Activated T-cell treated with anti-CD3 and anti-CD28 coated beads for 1 hour (primary cell): ENCODE results near the gene EPHB2.
"Not testable (repeated sequence)": the region's sequence is repeated elsewhere in the genome, so short reads cannot be mapped to it uniquely, and the experiment has no call there.

Experiments used
- DNase-seq: peaks from one replicate; pipeline ENCODE4 v3.0.0-alpha.2; 2020; ENCODE audit warnings: low read depth

Gene EPHB2

DNA sequence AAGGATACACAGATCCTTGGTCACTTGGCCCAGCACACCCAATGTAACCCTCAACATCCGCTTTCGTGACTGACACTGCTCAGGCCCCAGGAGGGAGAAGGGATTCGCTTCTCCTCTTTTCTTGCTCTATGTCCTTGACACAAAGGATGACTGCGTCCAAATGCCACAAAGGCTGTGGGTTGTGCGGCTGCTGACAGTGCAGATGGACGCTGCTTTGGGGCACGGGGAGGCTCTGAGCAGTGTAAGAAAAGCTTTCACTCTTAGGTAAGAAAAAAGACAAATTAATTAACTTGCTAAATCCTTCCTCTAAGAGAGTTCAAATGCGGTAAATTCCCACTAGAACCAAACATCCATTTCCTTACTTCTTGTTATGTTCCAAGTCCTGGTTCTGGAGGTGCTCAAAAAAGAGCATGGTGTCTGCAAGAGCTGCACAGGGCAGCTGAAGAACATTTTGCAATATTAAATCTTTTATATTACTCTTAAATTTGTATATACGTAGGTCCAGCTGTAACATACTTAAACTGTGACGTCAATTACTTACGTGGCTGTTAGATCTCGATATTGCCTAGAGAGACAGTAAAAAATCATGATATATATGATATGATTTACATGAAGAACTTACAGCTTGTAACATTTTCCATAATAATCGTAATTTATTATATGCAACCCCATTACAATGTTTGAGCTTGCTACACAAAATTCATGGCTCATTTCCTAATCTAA is 19.4 kb upstream of the EPHB2 start:
- DNase-seq = no peak

DNA sequence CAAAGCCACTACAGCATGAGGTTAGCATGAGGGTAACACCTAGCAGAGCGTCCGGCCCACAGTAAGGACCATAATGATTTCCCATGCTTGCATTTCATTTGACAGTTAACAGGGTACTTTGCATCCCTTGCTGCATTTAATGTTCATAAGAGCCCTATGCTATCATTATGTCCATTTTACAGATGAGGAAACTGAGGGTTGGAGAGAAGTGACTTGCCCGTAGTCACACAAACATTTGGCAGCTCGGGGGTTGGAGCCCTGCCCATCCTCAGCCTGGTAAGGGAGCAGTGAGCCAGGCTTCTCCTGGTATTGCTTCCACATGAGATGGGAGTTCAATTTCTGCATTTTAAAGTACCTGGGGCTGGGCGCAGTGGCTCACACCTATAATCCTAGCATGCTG is 16.5 kb upstream of the EPHB2 start:
- DNase-seq = no peak

DNA sequence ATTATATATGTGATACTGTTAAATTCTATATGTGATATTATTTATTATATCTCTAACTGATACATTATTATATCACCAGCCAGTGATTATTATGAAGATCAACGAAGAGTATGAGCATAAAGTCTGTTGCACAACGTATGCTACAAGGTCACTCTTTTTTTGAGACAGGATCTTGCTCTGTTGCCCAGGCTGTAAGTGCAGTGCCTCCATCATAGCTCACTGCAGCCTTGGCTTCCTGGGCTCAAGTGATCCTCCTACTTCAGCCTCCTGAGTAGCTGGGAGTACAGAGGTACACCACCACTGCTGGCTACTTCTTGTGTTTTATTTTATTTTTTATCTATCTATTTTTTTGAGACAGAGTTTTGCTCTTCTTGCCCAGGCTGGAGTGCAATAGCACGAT is 14.0 kb upstream of the EPHB2 start:
- no peak for DNase-seq

DNA sequence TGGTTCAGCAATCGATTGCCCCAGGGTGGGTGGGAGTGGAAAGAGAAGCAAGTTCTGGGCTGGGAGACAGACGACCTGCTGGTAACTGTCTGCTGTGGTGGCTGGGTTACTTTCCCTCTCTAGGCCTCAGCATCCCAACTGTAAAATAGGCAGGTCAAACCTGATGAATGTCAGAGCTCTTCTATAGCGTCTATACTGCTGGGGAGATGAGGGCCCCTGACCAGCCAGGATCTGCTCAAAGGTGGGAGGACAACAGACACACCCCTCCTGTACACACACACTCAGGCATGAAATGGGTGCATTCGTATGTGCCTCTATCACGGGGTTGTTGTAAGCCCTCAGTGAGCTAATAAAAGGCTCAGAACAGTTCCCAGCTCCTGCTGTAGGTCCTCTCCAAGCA is 12.7 kb upstream of the EPHB2 start:
- no peak for DNase-seq

DNA sequence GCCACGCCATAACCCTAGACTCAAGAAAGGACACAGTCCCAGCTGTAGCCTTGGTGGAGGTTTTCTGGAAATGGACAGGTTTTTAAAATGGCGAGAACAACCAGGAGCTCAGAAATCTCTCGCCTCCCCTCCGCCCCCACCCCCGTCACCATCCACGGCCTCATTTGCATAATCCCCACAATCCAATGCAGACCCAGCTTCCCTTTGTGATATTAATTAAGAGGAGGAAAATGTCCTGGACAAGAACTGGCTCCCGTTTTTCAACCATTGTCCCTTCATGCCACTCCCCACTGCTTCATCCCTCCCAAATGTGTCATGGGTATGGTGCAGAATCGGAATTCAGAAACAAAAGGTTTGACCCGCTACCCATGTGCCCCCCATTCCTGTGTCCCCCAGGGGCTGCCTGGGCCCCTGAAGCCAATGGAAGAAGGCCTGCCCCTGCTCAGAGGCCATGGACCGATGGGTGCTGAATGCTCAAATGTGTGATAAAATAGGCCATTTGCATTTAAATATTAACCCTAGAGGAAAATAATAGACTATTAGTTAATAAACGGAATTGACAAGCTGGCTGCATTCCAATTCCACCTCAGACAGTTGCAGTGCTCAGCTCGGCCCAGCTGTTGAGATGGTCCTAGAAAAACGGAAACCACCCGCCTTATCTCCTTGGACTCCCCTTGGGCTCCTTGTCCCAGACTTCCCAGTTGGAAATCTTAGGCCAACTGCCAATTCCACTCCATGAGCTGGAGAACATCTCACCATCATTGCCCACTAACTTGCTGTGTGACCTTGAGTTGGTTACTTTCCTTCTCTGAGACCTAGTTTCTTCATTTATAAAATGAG is 10.7 kb upstream of the EPHB2 start:
- DNase-seq = no peak

DNA sequence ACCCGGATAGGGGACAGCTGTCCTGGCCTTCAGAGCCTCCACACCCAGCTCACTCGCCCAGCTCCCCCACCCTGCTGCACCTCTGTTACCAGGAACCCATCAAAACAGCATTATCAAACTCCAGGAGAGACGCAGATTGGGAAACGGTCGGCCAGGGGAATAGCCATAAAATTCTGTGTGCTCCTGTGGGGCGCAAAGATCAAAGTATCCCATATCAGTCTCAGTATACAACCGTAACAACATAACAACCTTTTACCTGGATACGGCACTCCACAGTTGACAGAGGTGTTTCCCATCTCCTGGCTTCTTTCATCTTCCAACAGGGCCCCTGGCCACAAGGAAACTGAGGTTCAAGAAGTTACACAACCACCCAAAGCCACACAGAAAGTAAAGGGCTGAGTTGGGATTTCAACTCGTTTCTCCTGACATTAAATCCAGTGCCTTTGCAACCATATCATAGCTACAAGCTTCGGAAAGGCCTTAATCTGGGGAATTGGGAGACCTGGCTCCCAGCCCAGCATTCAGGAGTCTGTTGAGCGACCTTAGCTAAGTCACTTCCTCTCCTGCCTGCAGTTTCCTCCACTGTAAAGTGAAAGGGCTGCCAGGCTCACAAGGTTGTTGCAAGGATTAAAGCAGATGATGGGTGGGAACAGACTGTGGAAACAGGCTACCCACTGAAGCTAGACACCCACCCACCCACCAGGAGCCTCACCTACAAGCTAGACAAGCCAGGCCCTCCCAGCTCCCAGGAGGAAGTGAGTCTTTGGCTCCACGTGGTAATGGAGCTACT is 8.1 kb upstream of the EPHB2 start:
- DNase-seq = no peak

DNA sequence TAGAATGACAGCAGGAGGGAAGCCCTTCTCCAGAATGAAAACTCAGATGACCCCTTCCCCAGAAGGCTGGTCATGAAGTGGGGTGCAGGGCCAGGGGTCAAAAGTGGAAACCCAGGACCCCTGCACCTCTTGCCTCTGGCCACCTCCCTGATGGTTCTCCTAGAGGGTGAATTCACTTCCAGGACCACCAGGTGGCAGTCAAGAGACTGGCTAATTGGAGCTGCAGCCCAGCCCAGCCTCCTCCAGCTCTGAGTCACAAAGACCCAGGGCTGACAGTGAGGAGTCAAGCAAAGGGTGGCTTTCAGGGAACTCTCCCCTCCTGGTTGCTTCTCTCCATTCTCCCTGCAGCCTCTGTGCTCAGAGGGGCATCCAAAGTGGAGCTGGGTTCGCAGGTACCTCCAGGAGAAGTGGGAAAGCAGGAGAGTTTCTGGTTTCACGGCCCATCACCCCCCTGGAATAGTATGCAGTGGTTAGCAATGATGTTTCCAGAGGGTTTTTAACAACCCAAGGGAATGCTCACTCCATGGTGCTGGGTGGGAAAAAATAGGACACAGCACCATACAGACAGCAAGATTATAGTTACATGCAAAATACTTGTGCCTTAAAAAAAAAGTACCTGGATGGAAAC is 6.1 kb upstream of the EPHB2 start:
- DNase-seq = peak; percentile 63

DNA sequence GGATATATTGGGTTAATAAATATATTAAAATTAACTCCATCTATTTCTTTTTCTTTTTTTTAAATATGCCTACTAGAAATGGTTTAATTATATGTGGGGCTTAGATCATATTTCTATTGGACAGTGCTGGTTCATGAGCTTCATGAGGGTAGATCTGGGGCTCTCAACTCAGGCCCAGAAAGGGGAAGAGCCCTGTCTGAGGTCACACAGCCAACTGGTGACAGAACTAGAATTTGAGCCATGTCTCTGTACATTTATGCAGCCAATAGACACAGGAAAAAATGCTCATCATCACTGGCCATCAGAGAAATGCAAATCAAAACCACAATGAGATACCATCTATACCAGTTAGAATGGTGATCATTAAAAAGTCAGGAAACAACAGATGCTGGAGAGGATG is 5.1 kb upstream of the EPHB2 start:
- no peak for DNase-seq

DNA sequence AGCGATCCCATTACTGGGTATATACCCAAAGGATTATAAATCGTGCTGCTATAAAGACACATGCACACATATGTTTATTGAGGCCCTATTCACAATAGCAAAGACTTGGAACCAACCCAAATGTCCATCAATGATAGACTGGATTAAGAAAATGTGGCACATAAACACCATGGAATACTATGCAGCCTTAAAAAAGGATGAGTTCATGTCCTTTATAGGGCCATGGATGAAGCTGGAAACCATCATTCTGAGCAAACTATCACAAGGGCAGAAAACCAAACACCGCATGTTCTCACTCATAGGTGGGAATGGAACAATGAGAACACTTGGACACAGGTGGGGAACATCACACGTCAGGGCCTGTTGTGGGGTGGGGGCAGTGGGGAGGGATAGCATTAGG is 4.5 kb upstream of the EPHB2 start:
- not testable (repeated sequence) for DNase-seq

DNA sequence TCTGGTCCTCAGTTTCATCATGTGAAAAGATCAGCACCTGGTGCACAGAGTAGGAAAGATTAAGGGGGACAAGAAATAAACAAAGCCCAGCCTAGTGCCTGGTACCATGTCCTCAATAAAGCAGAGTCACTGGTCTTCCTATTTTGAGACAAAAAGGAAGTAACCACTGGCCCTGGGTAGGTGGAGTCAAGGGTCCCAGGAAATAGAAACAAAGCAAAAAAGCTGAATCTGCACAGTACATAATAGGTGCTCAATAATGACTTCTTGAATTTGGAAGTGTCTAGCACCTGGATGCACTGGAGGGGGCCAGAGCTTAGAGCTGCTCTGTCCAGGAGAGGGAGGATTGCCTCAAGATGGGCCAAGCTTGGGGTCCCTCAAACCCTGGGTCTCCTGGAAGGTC is 1.9 kb upstream of the EPHB2 start:
- no peak for DNase-seq

DNA sequence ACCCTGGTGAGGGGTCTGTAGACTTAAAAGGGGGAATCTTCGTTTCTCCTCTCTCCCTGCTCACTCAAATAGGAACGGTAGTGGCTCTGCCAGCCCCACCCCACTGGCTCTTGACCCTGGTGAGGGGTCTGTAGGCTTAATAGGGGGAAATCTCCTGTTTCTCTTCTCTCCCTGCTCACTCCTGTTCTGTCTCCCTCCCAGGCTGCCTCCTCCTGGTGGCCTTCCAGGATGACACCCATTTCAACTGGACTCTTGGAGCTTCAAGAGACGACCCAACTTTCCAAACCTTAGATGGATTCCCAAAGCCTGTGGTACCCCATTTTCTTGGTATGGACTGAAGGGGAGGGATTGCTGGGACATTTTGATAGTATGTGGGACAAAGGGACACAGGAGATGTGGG is 1.4 kb upstream of the EPHB2 start:
- DNase-seq = no peak

DNA sequence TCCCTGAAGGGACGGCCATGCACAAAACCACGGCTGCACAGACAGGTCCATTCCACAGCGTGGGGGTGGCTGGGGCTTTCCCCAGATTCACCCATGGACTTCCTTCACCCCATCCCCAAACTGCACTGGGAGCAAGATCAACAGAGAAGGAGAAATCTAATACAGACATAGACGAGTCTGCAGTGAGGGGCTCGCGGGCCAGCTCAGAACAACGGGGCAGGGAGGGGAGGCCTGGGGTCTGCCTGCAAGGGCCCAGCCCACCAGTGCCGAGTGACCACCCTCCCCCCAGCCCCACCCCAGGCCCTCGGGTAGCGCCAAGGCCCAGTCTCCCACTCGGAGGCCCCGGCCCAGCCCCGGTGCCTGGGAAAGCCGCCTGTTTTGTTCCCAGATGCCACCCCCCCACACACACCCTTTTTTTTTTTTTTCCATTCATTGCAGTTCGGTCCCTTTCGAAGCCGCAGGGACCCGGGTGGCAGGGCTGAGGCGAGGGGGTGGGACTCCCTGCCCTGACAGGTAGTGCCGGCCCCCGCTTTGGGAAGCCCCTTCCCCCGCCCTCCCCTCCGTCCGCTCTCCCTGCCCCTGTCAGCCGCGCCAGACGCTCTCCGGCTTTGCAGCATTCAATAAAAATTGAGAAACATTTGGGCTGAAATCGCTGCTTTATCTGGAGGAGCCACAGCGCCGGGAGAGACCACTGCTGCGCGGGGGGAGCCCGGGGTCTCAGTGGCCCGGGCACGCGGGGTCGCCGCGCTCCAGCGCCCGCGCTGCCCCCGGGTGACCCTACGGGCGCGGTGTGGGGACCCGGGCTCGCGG is 543 bp upstream of the EPHB2 start:
- DNase-seq = no peak

DNA sequence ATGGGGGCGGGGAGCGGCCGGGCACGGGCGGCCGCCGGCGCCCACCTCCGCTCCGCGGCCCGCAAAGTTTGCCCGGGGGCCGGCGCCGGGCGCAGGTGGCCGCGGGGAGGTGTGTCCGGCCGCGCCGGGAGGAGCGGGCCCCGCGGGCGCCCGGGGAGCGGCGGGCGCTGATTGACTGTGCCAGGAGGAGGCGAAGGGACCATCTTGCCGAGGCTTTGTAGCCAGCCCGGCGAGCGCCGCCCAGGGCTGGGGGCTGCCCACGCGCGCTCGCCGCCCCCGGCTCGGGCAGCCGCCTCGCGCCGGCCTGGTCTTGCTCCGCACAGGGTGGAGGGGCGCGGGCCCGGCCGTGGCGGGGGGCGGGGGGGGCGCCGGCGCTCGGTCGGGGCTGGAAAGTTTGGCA is 432 bp downstream of the EPHB2 start:
- no peak for DNase-seq

DNA sequence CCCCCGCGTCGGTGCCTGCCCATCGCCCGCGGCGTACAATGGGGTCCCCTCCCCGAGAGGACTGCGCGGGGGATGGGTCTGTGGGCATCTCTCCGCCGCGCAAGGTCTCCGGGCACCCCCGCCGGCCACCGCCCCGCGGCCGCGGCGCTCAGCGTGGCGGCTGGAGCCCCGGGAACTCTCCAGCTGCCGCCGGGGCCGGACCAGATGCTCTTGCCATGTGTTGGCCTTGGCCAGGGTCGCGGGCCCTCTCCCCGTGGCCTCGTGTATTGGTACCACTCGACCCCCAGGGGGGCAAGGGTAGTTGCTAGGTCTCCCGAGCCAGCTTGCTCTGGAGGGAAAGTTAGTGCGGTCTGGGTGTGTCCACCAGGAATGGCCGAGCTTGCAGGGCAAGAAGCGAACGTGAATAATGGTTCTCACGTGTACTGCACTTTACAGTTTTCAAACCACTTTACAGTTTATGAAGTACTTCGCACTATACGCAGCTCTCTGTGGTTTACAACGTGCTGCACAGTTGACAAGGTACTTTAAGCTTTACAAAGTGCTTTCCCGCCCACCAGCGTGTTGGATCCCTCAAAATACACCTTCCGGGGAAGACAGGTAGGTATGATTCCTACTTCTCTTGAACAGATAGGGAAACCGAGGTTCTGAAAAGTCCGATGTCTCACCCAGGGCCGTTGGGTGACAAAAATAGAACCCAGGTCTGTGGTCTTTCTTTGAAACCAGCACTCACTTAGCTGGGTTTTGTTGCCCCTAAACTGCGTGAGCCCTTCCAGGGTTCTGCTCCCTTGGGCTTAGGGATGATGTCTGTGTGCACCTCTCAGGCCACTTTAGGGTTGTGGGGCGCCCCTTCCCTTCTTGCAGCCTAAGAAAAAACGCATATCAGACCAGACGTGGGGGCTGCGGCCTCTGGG is 1.2 kb downstream of the EPHB2 start:
- DNase-seq = no peak

DNA sequence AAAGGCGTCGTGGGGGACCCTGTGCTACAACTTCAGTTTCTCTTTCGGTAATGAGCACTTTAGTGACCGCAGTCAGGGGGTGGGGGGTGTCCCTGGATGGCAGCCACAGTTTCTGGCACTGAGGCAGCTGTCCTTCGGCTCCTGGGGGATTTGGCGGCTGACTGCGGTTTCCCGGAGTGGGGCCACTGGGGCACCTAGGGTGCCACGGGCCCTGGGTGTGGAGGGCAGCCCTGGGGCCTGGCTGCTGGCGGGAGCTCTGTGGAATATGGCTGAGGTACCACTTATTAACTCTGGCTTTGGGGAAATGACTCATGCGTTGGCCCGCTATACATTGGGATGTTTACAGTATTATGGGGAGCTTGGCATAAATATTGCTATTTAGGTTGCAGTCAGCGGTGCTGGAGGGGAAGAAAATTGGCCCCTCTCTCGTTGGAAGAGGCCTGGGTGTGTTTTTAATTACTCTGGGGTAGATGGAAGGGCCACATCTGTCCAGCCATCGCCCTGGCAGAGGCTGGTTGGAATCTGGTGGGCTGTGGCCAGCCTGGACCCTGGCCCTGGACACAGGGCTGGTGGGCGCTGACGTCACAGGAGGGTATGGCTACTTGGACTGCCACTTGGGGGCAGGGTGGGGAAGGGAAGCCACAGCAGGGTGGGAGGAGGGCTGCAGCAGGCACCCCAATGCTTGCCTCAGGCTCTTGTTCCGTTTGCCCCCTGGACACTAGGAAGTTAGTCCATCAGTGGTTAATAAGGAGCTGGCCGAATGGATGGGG is 2.0 kb downstream of the EPHB2 start:
- no peak for DNase-seq

DNA sequence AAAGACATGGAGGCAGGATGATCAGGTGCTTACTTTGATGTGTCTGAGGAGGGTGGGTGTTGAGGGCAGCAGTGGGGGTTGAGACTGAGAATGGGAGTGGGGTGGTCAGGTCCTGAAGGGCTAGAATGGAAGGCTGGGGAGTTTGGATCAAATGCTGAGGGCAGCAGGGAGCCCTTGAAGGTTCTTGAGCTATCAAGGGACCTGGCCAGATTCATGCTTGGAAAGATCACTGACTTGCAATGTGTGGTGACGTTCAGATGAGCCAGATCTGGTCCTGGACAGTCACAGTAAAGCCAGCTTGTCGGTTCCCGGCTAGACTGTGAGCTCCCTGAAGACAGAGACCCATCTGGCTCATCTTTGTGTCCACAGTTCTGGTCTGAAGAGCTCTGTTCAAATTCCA is 3.8 kb downstream of the EPHB2 start:
- no peak for DNase-seq

DNA sequence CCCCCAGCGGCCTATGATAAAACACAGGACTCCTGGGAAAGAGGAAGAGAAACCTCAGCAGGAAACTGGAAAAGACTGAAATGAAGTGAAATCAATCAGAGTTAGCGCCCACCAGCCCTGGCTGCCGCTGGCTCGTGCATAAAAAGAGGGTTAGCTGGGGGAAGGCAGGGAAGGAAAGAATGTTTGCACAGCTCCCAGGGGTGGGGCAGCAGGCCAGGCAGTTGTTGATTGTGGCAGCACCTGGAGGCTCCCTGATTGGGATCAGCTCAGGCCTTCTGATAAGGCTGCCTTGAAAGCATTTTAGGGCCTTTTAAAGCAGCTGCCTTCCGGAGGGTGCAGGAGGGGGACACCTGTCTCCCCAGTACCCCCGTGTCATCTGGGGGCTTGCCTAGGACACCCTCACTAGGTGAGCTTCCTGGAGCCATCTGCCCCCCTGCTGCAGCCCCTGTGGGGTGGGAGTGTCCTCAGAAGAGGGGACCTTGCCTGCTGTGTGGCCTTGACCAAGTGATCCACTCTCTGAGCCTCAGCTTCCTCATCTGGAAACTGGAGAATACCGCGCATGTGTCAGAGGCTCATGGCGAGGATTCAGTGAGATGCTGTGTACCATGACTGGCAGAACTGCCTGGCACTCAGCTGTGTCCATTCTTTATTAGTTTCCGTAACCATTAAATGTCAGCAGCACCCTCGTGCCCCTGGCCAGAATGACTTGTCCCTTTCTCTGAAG is 6.6 kb downstream of the EPHB2 start:
- DNase-seq = no peak

DNA sequence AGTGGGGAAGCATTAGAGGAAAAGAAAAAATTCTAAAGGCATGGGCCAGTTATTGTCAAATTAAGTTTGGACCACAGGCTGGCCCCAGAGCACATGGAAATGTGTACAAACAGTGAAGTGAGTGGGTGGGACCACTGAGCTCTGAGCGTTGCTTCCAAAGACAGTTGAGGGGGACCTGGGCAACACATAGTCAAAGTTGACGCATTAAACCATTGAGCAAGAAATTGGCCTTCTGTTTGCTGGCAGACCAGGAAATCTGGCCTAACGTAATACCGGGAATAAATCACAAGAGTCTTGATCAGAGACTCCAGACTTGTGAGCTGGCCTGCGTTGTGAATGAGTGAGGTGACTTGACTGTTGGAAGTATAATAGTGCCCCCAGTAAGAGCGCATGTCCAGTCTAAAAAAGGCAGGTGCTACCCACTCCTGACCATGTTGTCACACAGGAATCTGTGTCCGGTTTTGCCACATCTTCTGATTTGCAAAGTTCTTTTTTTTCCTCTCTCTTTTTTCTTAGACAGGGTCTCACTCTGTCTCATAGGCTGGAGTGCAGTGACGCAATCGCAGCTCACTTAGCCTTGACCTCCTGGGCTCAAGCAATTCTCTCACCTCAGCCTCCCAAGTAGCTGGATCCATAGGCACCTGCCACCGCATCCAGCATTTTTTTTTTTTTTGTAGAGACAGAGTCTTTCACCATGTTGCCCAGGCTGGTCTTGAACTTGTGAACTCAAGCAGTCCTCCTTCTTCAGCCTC is 10.7 kb downstream of the EPHB2 start:
- DNase-seq = no peak
